IPS-NIHi7 (cell line): ENCODE measurements around the gene C14orf180.

Experiments
- DNase-seq: peaks from one replicate; pipeline ENCODE4 v3.0.0; 2012; ENCODE audit warnings: mixed read lengths; ENCODE audit errors: extremely low spot score

Gene C14orf180

DNA sequence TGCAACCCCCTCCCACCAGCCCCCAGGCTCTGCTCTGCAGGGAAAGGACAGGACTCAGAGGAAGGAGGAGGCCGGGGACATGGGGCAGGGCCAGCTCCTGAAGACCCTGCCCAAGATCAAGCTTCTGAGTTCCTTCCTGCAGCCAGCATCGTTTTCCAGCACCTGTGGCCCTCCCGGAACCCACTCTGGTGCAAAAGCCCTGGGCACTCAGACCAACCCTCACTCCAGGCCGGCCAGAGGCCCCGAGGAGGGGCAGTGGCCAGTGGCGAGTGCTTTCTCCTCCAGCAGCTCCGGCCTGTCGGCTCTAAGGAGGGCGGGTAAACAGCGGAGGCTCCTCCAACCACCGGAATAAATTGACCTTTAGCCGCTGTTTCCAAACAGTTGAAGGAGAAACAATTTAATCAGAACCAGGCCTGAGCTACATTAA, 14.2 kb downstream of the C14orf180 start:
- no peak for DNase-seq

DNA sequence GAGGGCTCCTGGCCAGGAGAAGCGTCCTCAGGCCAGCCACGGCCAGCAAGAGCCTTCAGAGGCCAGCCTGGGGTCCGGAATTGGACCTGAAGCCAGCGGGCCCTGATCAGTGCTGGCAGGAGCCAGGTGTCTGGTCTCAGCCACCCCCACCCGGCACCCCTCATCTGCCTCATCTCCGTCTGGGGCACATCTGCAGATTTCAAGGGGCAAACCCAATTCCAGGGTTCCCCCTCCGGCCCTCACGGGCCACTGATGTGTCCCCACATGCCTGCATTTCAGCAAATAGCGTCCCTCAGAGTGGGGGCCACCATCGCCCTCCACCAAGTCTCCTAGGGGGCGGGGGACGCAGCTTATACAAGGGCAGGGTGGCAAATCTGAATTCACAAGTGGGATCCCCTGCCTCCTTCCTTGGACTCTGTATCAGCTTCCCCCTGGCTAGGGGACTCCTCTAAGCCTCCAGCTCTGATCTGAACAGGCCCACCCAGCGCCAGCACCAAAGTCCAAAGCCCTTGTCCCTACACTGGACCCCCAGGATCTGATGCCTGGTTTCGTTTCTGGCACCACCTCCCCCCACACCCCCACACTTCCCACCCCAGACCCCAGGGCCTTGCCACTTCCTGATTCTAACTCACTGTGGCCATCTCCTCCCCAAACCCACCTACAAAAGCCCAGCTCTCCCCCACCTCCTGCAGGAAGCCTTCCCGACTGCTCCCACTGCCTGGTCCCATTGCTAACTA, 14.9 kb downstream of the C14orf180 start:
- no peak for DNase-seq

DNA sequence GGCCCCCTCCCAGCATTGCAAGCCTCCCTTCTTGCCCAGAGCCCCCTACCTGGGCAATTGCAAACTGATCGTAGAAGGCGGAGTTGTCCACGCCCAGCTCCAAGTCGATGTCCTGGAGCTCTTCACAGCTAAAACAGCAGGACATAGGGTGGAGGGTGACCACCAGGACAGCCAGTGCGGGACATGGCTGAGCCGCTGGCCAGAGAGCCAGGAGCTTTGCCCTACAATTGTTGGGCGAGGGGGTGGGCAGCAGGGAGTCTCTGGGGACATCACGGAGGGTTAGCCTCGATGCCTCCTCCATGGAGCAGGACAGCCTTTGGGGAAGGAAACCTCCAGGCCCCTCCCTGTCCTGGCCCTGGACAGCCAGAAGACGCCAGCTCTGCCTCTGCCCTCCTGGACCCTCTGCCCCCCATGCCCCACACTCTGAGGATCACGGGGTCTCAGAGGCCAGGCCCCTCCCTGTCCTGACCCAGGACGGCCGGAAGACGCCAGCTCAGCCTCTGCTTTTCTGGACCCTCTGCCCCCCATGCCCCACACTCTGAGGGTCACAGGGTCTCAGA, 15.6 kb downstream of the C14orf180 start:
- DNase-seq = no peak

DNA sequence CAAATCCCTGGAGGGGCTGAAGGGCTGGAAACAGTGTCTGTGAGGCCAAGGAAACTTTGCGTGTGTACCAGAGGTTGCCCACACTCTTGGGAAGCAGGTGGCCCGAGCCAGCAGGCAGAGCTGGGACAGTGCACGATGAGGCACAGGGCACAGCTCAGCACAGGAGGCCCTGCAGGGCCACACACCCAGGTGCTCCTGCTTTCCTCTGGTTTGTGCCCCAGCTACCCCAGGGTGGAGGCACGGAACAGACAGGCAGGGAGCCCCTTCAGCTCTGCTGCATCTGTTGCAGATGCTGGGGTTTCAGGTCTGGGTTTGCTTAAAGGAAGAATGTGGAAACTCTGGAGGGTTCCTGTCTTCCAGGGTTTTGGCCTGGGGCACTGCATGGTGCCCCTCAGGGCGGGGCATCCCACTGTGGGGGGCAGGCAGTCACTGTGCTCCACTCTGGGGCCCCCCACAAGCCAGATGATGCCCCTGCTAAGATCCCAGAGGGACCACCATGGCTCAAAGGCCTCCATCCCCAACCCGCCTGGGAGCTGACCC, 16.4 kb downstream of the C14orf180 start:
- DNase-seq = no peak

DNA sequence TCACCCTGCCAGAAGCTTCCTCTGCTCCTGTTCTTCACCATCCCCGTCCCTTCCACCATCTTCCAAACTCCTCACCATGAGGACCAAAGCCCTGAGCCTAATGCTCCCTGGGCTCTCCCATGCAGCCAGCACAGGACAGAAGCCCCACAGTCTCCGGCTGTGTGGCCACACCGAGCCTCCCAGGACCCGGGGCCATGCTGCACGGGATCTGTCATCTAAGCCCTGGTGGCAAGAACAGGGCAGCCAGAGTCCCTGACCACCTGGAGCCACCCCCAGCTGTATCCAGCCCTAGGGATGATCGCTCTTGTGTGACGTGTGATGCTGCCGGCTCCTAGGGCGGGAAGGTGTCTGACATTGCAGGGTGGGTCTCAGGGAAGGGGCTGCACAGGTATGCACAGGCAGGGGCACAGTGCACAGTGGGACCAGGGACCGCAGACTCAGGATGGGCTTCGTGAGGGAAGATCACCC, 16.9 kb downstream of the C14orf180 start:
- no peak for DNase-seq

DNA sequence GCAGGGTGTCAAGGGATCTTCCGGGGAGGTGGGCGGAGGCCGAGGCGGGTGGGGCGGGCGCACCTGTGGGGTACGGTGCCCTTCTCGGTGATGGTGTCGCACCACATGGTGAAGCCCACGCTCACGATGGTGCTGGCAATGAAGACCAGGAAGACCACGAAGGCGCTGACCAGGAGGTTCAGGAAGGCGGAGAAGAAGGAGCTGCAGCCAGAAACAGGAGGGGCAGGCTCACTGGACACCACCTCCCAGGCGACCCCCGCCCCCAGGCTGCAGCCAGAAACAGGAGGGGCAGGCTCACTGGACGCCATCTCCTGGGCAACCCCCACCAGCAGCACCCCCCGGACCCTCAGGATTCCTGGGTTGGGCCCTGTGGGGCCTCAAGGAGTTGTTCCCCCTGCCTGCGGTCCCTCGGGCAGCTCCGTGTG, 17.4 kb downstream of the C14orf180 start:
- no peak for DNase-seq

DNA sequence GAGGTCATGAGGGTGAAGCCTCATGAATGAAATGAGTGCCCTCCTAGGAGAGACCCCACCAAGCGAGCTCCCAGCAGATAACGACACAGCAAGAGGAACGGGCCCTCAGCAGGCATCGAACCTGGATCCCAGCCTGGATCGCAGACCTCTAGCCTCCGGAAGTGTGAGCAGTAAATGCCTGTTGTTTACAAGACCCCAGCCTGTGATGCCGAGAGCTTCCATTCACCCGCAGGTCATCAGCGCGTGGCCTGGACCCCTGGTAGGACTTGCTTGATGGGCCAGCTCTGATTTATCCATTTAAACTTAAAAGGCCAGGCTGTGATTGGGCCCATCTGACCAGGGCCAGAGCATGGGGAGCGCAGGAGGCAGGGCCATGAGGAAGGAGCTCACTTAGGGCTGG, 18.0 kb downstream of the C14orf180 start:
- DNase-seq = no peak

DNA sequence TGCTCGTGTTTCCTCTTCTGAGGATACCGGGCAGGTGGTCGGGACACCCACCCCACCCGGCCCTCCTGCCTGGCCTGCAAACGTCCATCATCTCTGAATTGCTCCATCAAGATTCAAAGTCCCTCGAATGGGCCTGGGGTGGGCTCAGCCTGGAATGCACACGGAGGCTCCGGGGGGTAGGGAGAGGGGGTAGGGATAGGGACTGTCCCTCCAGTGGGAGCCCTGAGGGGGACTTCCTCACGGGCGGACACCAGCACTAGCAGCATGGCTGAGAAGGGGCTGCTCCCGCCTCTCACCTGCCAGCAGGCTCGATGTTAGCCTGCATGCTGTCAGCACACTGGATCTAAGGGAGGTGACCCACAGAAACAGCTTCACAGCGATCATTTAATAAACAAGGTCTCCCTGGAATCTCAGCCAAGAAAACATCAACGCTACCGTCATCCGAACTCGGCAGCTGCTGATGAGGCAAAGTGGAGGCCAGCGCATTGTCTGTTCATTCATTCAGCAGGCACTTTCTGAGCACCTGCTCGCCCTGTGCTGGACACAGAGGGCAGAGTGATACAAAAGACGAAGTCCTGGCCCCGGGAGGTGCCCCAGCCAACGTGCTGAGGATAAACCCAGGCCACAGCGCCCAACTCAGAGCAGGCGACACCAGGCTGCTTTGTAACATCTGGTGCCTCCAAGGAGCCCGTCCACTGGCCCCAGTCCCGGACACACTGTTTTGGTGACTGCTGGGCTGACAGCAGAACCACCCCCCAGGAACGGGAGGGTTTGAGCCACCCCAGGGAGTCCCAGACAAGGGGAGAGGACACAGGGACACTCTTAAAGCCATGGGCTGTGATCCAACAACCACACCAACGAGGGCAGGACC, 18.7 kb downstream of the C14orf180 start:
- no peak for DNase-seq

DNA sequence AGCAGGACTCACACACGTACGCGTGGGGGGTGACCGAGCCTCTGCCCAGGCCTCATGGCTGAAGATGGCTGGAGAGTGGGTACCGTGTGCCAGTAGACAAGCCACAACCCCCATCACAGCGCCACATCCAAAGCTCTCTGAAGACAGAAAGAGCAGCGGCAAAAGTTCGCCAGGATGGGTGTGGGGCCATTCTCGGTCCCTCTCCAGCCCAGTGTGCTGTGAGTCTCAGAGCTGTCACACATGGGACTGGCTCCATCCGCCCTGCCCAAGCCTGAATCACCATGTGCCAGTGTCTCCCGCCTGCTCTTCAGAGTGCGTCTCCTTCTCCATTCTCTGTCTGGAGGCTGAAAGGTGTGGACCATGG, 19.3 kb downstream of the C14orf180 start:
- DNase-seq = no peak

DNA sequence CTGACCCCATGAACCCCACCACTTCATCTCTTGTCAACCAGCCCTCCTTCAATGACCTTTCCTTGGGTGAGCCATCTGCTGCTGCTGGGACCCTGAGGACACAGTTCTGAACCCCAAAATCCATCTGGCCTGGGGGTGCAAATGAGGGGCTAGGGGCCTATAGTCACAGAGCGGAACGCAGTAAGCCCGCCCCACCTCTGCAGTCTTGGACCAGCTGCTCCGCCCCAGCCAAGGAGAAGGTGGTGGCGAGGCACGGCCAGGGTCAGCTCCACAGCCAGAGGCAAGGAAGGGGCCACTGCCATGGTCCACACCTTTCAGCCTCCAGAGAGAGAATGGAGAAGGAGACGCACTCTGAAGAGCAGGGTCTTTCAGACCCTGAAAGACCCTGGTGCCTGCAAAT, 19.9 kb downstream of the C14orf180 start:
- no peak for DNase-seq

DNA sequence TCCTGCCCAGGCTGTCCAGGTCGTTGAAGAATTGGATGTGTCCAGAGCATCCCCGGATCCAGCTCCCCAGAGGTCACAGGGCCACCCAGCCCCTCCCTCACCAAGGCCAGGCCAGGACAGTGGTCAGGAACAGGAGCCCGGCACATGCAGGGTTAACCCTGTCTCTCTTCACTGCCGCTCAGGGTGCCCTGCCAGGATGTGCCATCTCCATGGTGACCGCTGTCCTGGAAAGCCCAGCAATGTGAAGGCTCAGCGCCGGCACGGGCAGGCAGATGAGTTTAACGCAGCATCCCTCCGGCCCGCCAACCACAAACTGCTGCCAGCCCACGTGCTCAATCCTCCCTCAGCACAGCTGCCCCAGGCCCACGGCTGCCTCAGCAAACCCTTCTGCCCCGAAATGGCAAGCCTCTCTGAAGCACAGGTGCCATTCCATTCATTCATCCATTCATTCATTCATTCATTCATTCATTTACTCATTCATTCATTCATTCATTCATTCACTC, 20.6 kb downstream of the C14orf180 start:
- no peak for DNase-seq

DNA sequence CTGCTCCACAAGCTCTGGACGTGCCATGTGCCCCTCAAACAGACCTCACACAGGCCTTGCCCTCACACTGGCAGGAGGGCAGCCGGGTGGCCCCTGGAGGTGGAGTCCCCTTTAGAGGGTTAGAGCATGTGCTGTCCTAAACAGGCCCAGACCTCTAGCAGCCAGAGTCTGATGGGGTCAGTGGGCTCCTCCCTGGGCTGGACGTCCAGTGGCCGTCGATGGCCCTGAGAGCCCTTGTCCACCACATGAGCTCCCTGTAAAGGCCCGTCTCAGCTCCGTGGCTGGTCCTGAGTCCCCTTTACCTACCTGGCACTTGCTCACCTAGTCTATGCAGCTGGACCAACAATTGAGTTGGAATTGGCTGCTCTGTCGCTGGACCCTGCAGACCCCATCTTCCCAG, 21.2 kb downstream of the C14orf180 start:
- DNase-seq = no peak

DNA sequence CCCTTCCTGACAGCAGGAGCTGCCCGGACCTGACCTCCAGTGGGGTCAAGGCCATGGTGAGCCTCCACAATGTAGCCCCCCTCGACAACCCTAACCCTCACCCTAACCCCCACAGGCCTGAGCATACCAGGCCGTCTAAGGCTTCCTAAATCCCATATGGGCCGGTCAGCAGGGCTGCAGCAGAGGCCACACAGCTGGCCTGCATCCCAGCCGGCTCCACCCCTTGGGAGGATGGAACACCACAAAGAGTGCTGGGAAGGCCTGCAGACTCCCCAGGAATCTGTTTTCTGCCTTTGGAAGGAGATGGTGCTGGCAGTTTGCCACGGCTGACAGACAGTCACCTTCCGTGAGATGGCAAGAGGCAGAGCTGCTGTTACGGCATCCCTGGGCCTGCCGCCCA, 22.2 kb downstream of the C14orf180 start:
- DNase-seq = no peak

DNA sequence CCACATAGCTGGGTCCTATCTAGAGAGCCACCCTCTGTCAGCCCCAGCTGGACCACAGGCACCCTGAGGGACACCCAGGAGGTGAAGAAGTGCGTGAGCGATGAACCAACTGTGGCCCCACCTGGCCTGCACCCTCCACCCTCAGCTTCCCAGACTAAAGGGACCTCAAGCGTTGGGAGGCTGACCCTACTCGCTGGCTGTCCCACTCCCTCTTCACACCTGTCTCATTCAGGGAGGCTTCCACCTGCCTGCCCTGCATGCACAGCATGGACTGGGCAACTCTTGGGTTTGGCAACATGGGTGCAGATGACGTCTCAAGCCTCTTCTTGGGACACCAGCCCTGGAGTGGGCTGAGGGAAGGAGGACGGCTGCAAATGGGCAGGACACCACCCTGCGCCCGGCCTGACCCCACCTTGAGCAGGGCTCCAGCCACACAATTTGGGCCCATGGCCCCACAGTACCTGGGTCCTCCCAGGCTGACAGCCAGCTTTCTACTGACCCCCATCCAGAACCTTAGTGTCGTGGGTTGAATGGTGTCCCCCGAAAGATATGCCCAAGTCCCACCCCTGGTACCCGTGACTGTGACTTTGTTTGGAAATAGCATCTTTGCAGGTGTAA, 22.9 kb downstream of the C14orf180 start:
- no peak for DNase-seq

DNA sequence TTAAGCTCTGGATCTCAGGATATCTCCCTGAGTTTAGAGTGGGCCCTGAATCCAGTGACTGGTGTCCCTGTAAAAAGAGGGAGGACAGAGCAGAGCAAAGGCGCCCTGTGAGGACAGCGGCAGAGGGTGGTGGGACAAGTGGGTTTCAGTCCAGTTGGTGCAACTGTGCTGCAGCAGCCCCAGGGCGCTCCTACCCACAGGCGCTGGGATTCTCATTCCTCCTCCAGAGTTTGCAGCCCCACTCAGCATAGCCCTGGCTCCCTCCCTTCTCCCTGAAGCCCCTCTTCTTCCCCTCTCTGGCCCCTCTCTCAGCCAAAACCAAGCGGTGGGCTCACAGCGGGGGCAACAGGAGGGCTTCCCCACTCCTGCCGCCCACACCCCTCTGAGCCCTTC, 23.4 kb downstream of the C14orf180 start:
- DNase-seq = no peak

DNA sequence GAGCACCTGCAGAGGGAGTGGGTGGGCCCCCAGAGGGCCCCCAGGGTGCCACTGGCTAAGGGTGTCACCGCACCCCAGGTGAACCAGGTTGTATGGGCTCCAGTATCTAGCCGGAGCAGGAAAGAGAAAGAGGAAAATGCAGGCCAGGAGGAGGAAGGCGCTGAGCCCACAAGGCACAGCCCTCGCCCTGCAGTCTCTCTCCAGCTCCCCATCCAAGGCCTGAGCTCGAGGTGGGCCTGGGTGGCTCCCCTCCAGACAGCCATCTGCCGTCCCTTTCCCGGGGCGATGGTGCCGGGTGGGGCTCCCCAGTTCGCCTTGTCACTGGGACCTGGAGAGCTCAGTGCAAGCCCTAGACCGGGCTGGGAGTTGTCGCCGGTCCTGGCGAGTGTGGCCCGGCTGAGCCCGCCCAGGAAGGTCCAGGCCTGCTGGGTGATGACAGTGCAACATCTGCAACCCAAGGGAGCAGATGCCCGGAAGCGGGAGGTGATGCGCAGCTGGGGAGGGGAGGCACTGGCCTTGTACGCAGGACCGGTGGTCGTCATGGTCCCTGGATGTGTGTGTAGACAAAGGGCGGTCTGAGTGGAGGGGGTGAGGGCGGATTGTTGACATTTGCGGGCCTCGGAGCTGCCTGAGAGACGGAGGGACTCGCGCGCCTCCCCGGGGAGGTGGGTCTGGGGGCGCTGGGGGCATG, 24.3 kb downstream of the C14orf180 start:
- DNase-seq = no peak

DNA sequence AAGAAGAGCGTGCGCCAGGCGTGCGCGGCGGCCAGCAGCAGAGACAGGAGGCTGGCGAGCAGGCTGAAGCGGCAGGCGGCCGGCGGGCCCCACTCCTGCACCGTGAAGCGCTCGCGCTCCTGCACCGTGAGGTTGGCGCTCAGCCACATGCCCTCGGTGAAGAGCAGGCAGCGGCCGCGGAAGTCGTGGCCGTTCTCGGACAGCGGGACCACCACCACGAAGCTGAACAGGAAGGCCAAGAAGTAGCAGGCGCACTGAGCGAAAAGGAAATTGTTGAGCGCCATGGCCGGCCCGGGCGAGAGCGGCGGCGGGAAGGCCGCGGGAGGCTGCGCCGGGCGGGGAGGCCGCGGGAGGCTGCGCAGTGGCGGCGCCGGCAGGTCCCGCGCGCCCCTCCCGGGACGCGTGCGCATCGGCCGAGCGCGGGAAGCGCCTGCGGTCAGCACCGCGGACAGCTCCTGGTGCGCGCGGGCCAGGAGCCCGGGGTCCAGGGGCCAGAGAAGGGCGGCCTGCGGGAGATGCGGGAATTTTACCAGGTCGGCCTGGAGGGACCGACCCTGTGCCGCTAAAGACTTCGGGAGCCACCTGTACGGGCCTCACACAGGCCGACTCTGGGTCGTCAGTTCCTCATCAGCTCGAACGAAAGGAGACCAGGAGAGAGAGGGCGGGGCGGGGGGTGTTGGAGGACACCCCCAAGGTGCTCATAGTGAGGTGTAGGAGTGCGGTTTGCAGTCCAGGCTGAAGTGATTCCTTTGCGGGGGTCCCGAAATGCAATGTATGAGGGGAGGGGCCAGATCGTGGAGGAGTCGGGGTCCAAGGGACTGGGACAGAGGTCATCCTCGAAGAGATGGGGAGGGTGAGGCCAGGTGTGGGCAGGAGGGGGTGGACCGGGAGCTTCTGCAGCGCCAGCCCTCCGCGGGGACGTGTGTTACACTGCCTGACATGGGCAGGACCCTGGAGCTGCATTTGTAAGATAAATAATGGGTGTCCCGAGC, 25.2 kb downstream of the C14orf180 start, which contains the start of gene TMEM179:
Gene TMEM179 (minus strand): TSS at position 315 of the 992 bp plus-strand sequence. CDS start 31 bp downstream, at position 284.
- DNase-seq = peak; percentile 97

DNA sequence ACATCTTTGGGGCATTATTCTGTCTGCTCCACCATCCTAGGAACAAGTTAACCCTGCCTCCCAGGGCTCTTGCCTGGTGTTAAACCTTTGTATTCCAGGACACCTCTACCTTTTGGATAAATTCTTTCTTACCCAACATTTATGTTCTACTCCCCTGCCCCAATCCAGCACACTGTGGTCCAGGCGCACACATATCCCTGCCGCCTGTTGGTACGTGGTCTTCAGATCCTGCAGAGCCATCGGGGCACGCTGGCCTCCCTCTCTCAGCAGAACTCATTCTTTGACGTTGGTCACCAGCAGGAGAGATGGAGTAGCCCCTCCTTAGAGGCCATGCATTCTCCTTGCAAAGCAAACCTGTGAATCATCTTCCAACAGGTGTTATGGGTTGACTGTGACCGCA, 30.1 kb downstream of the C14orf180 start:
- DNase-seq = no peak

DNA sequence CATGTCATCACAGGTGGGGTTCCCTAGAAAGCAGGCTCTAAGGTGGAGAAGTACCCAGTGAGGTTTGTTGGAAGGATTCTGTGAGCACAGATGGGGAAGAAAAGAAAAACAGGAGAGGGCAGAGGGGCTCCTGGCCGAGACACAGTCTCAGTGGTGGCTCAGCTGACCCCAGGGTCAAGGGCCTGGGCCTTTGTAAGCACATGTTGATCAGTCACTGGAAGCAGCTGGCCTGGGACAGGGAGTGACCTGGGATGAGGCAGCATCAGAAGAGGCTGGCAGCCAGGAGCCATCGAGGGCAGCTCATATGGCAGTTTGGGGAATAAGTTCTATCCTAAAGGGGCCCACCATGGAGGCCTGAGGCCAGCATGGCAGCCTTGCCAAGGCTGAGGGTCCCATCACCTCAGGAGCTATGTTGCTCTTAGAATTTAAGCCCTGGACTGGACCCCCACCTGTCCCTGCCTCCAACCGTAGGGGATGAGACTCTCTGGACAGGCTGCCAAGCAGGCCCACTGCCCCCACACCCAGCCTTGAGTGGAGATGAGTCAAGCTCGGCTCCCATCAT, 31.3 kb downstream of the C14orf180 start:
- no peak for DNase-seq
